Neuronal stem cell (in vitro differentiated cells): Measurements from ENCODE around the gene SEMA7A.
"Not testable (repeated sequence)": the region's sequence is repeated elsewhere in the genome, so short reads cannot be mapped to it uniquely, and the experiment has no call there.

Experiments used
- DNase-seq: peaks from one replicate; pipeline ENCODE4 v3.0.0-alpha.2; 2013; ENCODE audit warnings: low spot score
- H2AFZ ChIP-seq: one replicate; pipeline ENCODE4 v1.6.1; 2013; ENCODE audit warnings: mild to moderate bottlenecking, low read length, inconsistent platforms
- H2AK5ac ChIP-seq: 2 replicates; pipeline ENCODE4 v1.6.1; 2013; ENCODE audit warnings: low read depth, mild to moderate bottlenecking, inconsistent platforms, low read length, moderate library complexity, mixed read lengths
- H2BK120ac ChIP-seq: 2 replicates; pipeline ENCODE4 v1.6.1; 2013; ENCODE audit warnings: low read depth, mild to moderate bottlenecking, inconsistent platforms, low read length, moderate library complexity, mixed read lengths
- H2BK12ac ChIP-seq: one replicate; pipeline ENCODE4 v1.6.1; 2013; ENCODE audit warnings: low read length, inconsistent platforms
- H2BK15ac ChIP-seq: 2 replicates; pipeline ENCODE4 v1.6.1; 2013; ENCODE audit warnings: mild to moderate bottlenecking, low read length, inconsistent platforms, mixed read lengths
- H2BK5ac ChIP-seq: one replicate; pipeline ENCODE4 v1.6.1; 2013; ENCODE audit warnings: inconsistent platforms, mild to moderate bottlenecking, low read length, moderate library complexity
- H3K14ac ChIP-seq: one replicate; pipeline ENCODE4 v1.6.1; 2013; ENCODE audit warnings: low read length, inconsistent platforms
- H3K18ac ChIP-seq: 2 replicates; pipeline ENCODE4 v1.6.1; 2013; ENCODE audit warnings: low read length, inconsistent platforms
- H3K23ac ChIP-seq: 2 replicates; pipeline ENCODE4 v1.6.1; 2013; ENCODE audit warnings: low read depth, mild to moderate bottlenecking, mixed read lengths, low read length, inconsistent platforms; ENCODE audit not compliant: poor library complexity
- H3K27ac ChIP-seq: replicated peaks from 3 replicates; pipeline ENCODE4 v1.5.1; 2013; ENCODE audit warnings: low read length, inconsistent platforms
- H3K27me3 ChIP-seq, 3 experiments: 2 replicates each; pipeline ENCODE4 v1.6.1; 2013; ENCODE audit warnings: low read length in 3 of 3, mild to moderate bottlenecking in 2 of 3, inconsistent platforms in 1 of 3, low read depth in 1 of 3, mixed read lengths in 1 of 3, moderate library complexity in 1 of 3; ENCODE audit not compliant: control insufficient read depth in 3 of 3, insufficient read depth in 3 of 3
- H3K36me3 ChIP-seq, 2 donors: replicated peaks in 1 of 2; 2 replicates each; pipeline ENCODE4 v1.6.1; 2013; ENCODE audit warnings: low read length in 2 of 2; ENCODE audit not compliant: control insufficient read depth in 2 of 2, insufficient read depth in 2 of 2
- H3K4ac ChIP-seq: 2 replicates; pipeline ENCODE4 v1.6.1; 2013; ENCODE audit warnings: inconsistent platforms, mild to moderate bottlenecking, low read length, moderate library complexity
- H3K4me1 ChIP-seq, 2 donors: 1 replicate in 1 of 2; 2 replicates in 1 of 2; pipeline ENCODE4 v1.6.1; 2013; ENCODE audit warnings: low read length in 2 of 2, low read depth in 1 of 2; ENCODE audit not compliant: control insufficient read depth in 2 of 2, insufficient read depth in 1 of 2
- H3K4me2 ChIP-seq: one replicate; pipeline ENCODE4 v1.6.1; 2013; ENCODE audit warnings: mild to moderate bottlenecking, low read length, inconsistent platforms; ENCODE audit not compliant: insufficient read depth, poor library complexity, severe bottlenecking
- H3K4me3 ChIP-seq, 2 donors: 2 replicates each; pipeline ENCODE4 v1.5.1; 2013; ENCODE audit warnings: low read length in 2 of 2, mild to moderate bottlenecking in 2 of 2, inconsistent platforms in 1 of 2, moderate library complexity in 1 of 2
- H3K79me1 ChIP-seq: one replicate; pipeline ENCODE4 v1.6.1; 2013; ENCODE audit warnings: low read depth, mild to moderate bottlenecking, inconsistent platforms, low read length, moderate library complexity
- H3K9ac ChIP-seq: one replicate; pipeline ENCODE4 v1.6.1; 2013; ENCODE audit warnings: mild to moderate bottlenecking, low read depth, low read length, inconsistent platforms; ENCODE audit not compliant: poor library complexity
- H3K9me3 ChIP-seq, 2 donors: replicated peaks in 1 of 2; 2 replicates each; pipeline versions ENCODE3 to v1.6.1; 2013; ENCODE audit warnings: low read length in 2 of 2, mild to moderate bottlenecking in 2 of 2, inconsistent platforms in 1 of 2, low read depth in 1 of 2, mixed read lengths in 1 of 2, moderate library complexity in 1 of 2; ENCODE audit not compliant: control insufficient read depth in 2 of 2, insufficient read depth in 1 of 2
- H4K8ac ChIP-seq: one replicate; pipeline ENCODE4 v1.6.1; 2013; ENCODE audit warnings: low read depth, mild to moderate bottlenecking, inconsistent platforms, low read length, moderate library complexity
- H4K91ac ChIP-seq: one replicate; pipeline ENCODE4 v1.6.1; 2013; ENCODE audit warnings: low read length, low read depth, mild to moderate bottlenecking, inconsistent platforms; ENCODE audit not compliant: poor library complexity
- WGBS, 2 donors: extraction: QIAGEN DNeasy Blood & Tissue Kit; methylation state at CpG; one replicate each; pipeline ENCODE4 v1.1.7; 2013; ENCODE audit warnings: missing lambda C conversion rate in 2 of 2, mixed read lengths in 1 of 2; ENCODE audit not compliant: insufficient read length in 2 of 2, insufficient replicate concordance in 1 of 2; ENCODE audit errors: extremely low coverage in 2 of 2; 5-methylcytosine and 5-hydroxymethylcytosine counted together

The SEMA7A gene

GRCh38 chr15:74392451-74392830, 41.3 kb downstream of the SEMA7A start:
- H3K27me3 ChIP-seq = peaks cover 0 to 70% (median 0%) of the 10 kb centered on the region in 3 experiments
- no peak overlapping the region for H3K18ac ChIP-seq
- no peak overlapping the region for H2BK5ac ChIP-seq
- no peak overlapping the region for H3K4me2 ChIP-seq
- H2BK15ac ChIP-seq = peak overlapping the region; percentile 77
- H3K4me3 ChIP-seq = no peak overlapping the region
- DNase-seq = no peak
- H3K9me3 ChIP-seq = peaks cover 0 to 2% of the 10 kb centered on the region in 2 donors
- H2AK5ac ChIP-seq = peak overlapping the region; percentile 42
- H2BK12ac ChIP-seq = no peak overlapping the region
- H3K23ac ChIP-seq = peak overlapping the region; percentile 34
- H3K36me3 ChIP-seq = no peaks in the 10 kb centered on the region
- no peaks in the 10 kb centered on the region for H3K79me1 ChIP-seq
- no peak overlapping the region for H4K8ac ChIP-seq
- H3K4me1 ChIP-seq = peaks cover 0 to 6% of the 10 kb centered on the region in 2 donors
- no peak overlapping the region for H3K27ac ChIP-seq
- no peak overlapping the region for H4K91ac ChIP-seq
- no peak overlapping the region for H2AFZ ChIP-seq
- H3K4ac ChIP-seq = no peak overlapping the region
- no peak overlapping the region for H3K14ac ChIP-seq
- no peak overlapping the region for H3K9ac ChIP-seq
- no CpG with 5 or more reads among the region's 8 CpGs for WGBS, 2 donors
- H2BK120ac ChIP-seq = no peak overlapping the region

DNA sequence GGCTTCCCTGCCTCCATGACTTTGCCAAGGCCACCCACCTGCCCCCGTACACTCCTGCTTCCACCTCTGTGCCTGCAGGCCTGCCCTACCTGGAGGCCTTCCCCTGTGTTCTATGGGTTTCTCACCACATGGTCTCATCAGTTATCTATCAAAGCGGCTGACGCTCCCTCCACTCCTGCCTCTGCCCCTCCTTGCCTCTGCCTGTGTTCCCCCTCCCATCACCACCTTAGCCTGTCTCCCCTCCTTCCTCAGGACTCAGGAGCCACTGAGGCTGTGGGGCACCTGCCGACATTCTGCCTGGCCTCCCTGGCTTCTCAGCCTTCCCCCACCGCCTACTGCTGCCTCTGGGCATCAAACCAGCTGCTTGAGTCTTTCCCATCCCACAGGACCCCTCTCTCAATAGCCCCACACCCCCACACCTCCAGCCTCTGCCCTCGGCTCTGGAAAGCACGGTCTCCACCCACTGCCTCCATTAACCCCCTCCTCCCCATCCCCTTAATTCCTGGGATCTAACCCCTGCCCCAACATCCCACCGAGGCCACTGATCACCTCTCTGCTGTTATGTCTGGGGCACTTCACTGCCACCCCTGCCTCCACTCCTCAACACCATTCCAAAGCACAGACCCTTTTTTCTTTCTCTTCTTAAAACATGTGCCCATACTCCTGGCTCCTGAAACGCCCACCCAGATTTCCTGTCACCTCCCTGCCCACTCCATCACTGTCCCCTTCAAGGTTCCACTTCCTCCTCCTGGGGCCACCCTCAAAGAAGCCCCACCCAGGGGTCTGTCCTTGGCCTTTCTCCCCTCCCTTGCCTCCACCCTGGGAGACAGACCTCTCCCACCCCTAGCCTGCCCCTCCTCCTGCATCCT, 41.9 kb downstream of the SEMA7A start:
- Histone ChIP-seq H2BK15ac (peak overlapping the region; percentile 77), H3K4me1 (peaks cover 0 to 6% of the 10 kb centered on the region in 2 donors), H2AK5ac (peak overlapping the region; percentile 42), H4K8ac (no peak overlapping the region), H3K18ac (peak overlapping the region; percentile 19), H3K4me3 (no peak overlapping the region), H3K27me3 (peaks cover 0 to 65% (median 0%) of the 10 kb centered on the region in 3 experiments), H3K79me1 (no peaks in the 10 kb centered on the region), H3K4me2 (no peak overlapping the region), H2AFZ (no peak overlapping the region), H3K9ac (peak overlapping the region; percentile 73), H4K91ac (no peak overlapping the region), H2BK120ac (no peak overlapping the region), H3K23ac (no peak overlapping the region), H3K36me3 (no peaks in the 10 kb centered on the region), H3K27ac (no peak overlapping the region), H3K4ac (no peak overlapping the region), H3K14ac (no peak overlapping the region), H3K9me3 (peaks cover 0 to 2% of the 10 kb centered on the region in 2 donors), H2BK12ac (peak overlapping the region; percentile 88), H2BK5ac (no peak overlapping the region)
- DNase-seq = no peak
- no CpG with 5 or more reads among the region's 9 CpGs for WGBS, 2 donors

- DNase-seq = no peak
Measured at GRCh38 chr15:74390647-74391288, 43.0 kb downstream of the SEMA7A start.

GRCh38 chr15:74390049-74390646, 43.6 kb downstream of the SEMA7A start:
- Histone ChIP-seq H3K27me3 (peaks cover 0 to 56% (median 0%) of the 10 kb centered on the region in 3 experiments), H2AK5ac (peak overlapping the region; percentile 32), H3K4me1 (peaks cover 3 to 14% of the 10 kb centered on the region in 2 donors), H3K18ac (peak overlapping the region; percentile 29), H2BK12ac (peak overlapping the region; percentile 27)
- H3K9ac ChIP-seq, H3K36me3 ChIP-seq, H2AFZ ChIP-seq, H2BK5ac ChIP-seq, H3K23ac ChIP-seq, H3K9me3 ChIP-seq, H4K91ac ChIP-seq, H3K14ac ChIP-seq, H2BK15ac ChIP-seq, H3K27ac ChIP-seq, DNase-seq, H3K4me2 ChIP-seq, H3K4ac ChIP-seq, H3K79me1 ChIP-seq, H4K8ac ChIP-seq, H3K4me3 ChIP-seq, H2BK120ac ChIP-seq: not testable (repeated sequence)
- no CpG with 5 or more reads among the region's 11 CpGs for WGBS, 2 donors

More at GRCh38 chr15:74390647-74391288, 43.0 kb downstream of the SEMA7A start:
- Histone ChIP-seq H3K79me1 (no peaks in the 10 kb centered on the region), H3K4me2 (no peak overlapping the region), H3K23ac (no peak overlapping the region), H3K9ac (no peak overlapping the region), H3K14ac (no peak overlapping the region), H3K18ac (no peak overlapping the region), H3K36me3 (no peaks in the 10 kb centered on the region), H2BK15ac (no peak overlapping the region), H2AFZ (no peak overlapping the region), H3K4ac (no peak overlapping the region), H3K27me3 (peaks cover 0 to 62% (median 0%) of the 10 kb centered on the region in 3 experiments), H2BK5ac (no peak overlapping the region), H3K4me1 (peaks cover 0 to 9% of the 10 kb centered on the region in 2 donors), H4K91ac (no peak overlapping the region), H3K4me3 (no peak overlapping the region), H3K9me3 (peaks cover 0 to 2% of the 10 kb centered on the region in 2 donors), H2AK5ac (no peak overlapping the region), H2BK12ac (no peak overlapping the region), H3K27ac (no peak overlapping the region), H2BK120ac (no peak overlapping the region), H4K8ac (no peak overlapping the region)
- no CpG with 5 or more reads among the region's 12 CpGs for WGBS, 2 donors
